GM23338 (cell line): ENCODE measurements around the gene FARP1.

Source experiments
- POLR2AphosphoS5 ChIP-seq: IDR thresholded peaks from 2 replicates; pipeline ENCODE4 v1.6.1; 2016; ENCODE audit warnings: antibody characterized with exemption, low read depth
- TF ChIP-seq, protein P1 (sequence below): IDR thresholded peaks from one replicate; pipeline ENCODE4 v1.6.1; 2018; ENCODE audit warnings: antibody characterized with exemption; ENCODE audit not compliant: unreplicated experiment
- TF ChIP-seq, protein P2 (sequence below), 2 experiments: fragments of 200-600 bp in 1 of 2; sonication (generic) in 1 of 2; conservative IDR thresholded peaks; 2 replicates each; pipeline versions ENCODE4 v1.5.1 to v1.6.1; 2016 to 2017; ENCODE audit warnings: antibody characterized with exemption in 2 of 2, low read depth in 2 of 2, mild to moderate bottlenecking in 2 of 2, moderate library complexity in 1 of 2

DNA sequence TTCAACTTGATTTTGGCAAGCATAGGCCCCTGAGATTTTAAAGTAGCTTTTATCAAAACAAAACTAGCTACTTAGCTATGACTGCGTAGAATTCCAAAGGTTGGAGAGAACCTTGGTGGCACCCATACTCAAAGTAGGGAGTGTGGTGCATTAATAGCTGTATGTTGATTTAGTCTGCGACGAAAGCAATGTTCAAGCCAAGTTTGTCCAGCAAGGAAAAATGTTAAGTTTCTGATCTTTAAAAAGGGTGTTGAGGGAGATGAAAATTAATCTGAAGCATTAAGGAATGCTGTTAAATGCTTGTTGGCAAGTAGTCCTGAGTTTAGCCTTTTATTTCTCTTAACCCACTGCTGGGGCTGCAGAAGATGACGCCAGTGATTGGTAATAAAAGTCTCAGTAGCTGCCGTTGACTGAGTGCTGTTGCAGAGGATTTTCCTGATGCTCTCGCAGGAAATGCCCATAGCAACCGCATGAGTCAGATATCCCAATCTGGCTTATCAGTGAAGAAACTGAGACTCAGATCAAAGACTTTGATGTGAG lies 110.1 kb downstream of the FARP1 start:
- TF ChIP-seq, protein P1, sequence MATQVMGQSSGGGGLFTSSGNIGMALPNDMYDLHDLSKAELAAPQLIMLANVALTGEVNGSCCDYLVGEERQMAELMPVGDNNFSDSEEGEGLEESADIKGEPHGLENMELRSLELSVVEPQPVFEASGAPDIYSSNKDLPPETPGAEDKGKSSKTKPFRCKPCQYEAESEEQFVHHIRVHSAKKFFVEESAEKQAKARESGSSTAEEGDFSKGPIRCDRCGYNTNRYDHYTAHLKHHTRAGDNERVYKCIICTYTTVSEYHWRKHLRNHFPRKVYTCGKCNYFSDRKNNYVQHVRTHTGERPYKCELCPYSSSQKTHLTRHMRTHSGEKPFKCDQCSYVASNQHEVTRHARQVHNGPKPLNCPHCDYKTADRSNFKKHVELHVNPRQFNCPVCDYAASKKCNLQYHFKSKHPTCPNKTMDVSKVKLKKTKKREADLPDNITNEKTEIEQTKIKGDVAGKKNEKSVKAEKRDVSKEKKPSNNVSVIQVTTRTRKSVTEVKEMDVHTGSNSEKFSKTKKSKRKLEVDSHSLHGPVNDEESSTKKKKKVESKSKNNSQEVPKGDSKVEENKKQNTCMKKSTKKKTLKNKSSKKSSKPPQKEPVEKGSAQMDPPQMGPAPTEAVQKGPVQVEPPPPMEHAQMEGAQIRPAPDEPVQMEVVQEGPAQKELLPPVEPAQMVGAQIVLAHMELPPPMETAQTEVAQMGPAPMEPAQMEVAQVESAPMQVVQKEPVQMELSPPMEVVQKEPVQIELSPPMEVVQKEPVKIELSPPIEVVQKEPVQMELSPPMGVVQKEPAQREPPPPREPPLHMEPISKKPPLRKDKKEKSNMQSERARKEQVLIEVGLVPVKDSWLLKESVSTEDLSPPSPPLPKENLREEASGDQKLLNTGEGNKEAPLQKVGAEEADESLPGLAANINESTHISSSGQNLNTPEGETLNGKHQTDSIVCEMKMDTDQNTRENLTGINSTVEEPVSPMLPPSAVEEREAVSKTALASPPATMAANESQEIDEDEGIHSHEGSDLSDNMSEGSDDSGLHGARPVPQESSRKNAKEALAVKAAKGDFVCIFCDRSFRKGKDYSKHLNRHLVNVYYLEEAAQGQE: no peak
- no peak for TF ChIP-seq POLR2AphosphoS5
- TF ChIP-seq, protein P2, sequence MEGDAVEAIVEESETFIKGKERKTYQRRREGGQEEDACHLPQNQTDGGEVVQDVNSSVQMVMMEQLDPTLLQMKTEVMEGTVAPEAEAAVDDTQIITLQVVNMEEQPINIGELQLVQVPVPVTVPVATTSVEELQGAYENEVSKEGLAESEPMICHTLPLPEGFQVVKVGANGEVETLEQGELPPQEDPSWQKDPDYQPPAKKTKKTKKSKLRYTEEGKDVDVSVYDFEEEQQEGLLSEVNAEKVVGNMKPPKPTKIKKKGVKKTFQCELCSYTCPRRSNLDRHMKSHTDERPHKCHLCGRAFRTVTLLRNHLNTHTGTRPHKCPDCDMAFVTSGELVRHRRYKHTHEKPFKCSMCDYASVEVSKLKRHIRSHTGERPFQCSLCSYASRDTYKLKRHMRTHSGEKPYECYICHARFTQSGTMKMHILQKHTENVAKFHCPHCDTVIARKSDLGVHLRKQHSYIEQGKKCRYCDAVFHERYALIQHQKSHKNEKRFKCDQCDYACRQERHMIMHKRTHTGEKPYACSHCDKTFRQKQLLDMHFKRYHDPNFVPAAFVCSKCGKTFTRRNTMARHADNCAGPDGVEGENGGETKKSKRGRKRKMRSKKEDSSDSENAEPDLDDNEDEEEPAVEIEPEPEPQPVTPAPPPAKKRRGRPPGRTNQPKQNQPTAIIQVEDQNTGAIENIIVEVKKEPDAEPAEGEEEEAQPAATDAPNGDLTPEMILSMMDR (conservative IDR thresholded peaks at IDR 0.05; ENCODE audit: low read depth in 2 of 2): no peak
